SK-N-SH (cell line): ENCODE results near the gene SLC66A1.

Source experiments
- CHD2 ChIP-seq: fragments of 150-350 bp; IDR thresholded peaks from 2 replicates; pipeline ENCODE4 v1.6.1; 2018; ENCODE audit warnings: low read length; ENCODE audit not compliant: partially characterized antibody
- JUND ChIP-seq: IDR thresholded peaks from 2 replicates; pipeline ENCODE4 v1.4.0; 2012
- RAD21 ChIP-seq: IDR thresholded peaks from 2 replicates; pipeline ENCODE4 v1.6.1; 2012; ENCODE audit warnings: mild to moderate bottlenecking, low read length
- RXRA ChIP-seq: IDR thresholded peaks from 2 replicates; pipeline ENCODE4 v1.4.0; 2012; ENCODE audit warnings: low read depth, mild to moderate bottlenecking, borderline replicate concordance
- YY1 ChIP-seq: IDR thresholded peaks from 2 replicates; pipeline ENCODE4 v1.4.0; 2012; ENCODE audit warnings: low read depth, mild to moderate bottlenecking
- TF ChIP-seq, protein P1 (sequence below): fragments of 200-600 bp; sonication (generic); IDR thresholded peaks from 2 replicates; pipeline ENCODE4 v1.6.1; 2017; ENCODE audit warnings: antibody characterized with exemption, mild to moderate bottlenecking, moderate library complexity

DNA sequence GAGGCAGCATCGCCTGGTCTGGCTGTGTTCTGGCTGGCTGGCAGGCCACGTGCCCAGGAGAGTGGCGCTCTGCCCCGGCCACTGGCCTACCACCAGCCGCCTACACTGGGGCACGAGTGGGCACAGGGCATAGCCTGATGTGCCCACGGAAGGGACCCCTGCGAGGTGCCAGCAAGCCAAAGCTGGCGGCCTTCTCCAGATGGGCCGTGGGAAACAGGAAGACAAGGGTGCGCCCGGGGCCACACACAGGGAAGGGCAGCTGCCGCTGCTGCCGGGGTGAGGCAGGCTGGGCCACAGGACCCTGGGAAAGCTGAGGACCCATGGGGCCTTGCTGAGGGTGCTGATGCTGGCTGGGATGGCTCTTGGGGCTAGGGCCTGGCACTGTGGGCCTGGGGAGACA lies 40.7 kb downstream of the SLC66A1 start:
- TF ChIP-seq RAD21, result no peak
- TF ChIP-seq YY1, result no peak
- no peak for TF ChIP-seq CHD2
- TF ChIP-seq JUND, result no peak
- TF ChIP-seq, protein P1, sequence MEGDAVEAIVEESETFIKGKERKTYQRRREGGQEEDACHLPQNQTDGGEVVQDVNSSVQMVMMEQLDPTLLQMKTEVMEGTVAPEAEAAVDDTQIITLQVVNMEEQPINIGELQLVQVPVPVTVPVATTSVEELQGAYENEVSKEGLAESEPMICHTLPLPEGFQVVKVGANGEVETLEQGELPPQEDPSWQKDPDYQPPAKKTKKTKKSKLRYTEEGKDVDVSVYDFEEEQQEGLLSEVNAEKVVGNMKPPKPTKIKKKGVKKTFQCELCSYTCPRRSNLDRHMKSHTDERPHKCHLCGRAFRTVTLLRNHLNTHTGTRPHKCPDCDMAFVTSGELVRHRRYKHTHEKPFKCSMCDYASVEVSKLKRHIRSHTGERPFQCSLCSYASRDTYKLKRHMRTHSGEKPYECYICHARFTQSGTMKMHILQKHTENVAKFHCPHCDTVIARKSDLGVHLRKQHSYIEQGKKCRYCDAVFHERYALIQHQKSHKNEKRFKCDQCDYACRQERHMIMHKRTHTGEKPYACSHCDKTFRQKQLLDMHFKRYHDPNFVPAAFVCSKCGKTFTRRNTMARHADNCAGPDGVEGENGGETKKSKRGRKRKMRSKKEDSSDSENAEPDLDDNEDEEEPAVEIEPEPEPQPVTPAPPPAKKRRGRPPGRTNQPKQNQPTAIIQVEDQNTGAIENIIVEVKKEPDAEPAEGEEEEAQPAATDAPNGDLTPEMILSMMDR, result no peak
- no peak for TF ChIP-seq RXRA
